ENCODE measurements around the gene PLXNA1.

GRCh38 chr3:126963261-126964190 is 19.4 kb upstream of the PLXNA1 start:
- TF ChIP-seq CTCF (IDR thresholded peaks at IDR 0.05; ENCODE audit: low read depth, low read length): no peak
- TF ChIP-seq MAX (IDR thresholded peaks at IDR 0.05; ENCODE audit: low read depth, low read length): no peak
- no peak for TF ChIP-seq POLR2A (IDR thresholded peaks at IDR 0.05; ENCODE audit: extremely low read depth, insufficient read length)
